Parathyroid adenoma (tissue), 2 donors: ENCODE results near the gene RAB39A.
A peak's percentile ranks its signal among the peaks of the same experiment; 100 is the strongest.

ENCODE experiments used
- H2AFZ ChIP-seq: fragments of 300-600 bp; sonication (generic); one replicate; pipeline ENCODE4 v1.7.0; 2017; ENCODE audit warnings: antibody characterized with exemption, mild to moderate bottlenecking
- H3K27ac ChIP-seq: fragments of 300-600 bp; sonication (generic); one replicate; pipeline ENCODE4 v1.7.0; 2017
- H3K27me3 ChIP-seq: fragments of 300-600 bp; sonication (generic); one replicate; pipeline ENCODE4 v1.7.0; 2017; ENCODE audit warnings: low read length; ENCODE audit not compliant: control insufficient read depth, insufficient read depth
- H3K36me3 ChIP-seq: fragments of 300-600 bp; sonication (generic); one replicate; pipeline ENCODE4 v1.7.0; 2017; ENCODE audit warnings: low read length; ENCODE audit not compliant: control insufficient read depth, insufficient read depth
- H3K4me1 ChIP-seq: fragments of 300-600 bp; sonication (generic); one replicate; pipeline ENCODE4 v1.7.0; 2017; ENCODE audit warnings: control low read depth
- H3K4me2 ChIP-seq: fragments of 300-600 bp; sonication (generic); one replicate; pipeline ENCODE4 v1.7.0; 2017; ENCODE audit warnings: low read length
- H3K4me3 ChIP-seq: fragments of 300-600 bp; sonication (generic); one replicate; pipeline ENCODE4 v1.7.0; 2017; ENCODE audit warnings: low read depth, low read length
- H3K79me2 ChIP-seq: fragments of 300-600 bp; sonication (generic); one replicate; pipeline ENCODE4 v1.7.0; 2017; ENCODE audit warnings: control low read depth
- H3K9ac ChIP-seq: fragments of 300-600 bp; sonication (generic); one replicate; pipeline ENCODE4 v1.7.0; 2017; ENCODE audit warnings: mild to moderate bottlenecking
- H3K9me3 ChIP-seq: fragments of 300-600 bp; sonication (generic); one replicate; pipeline ENCODE4 v1.7.0; 2017; ENCODE audit warnings: low read length; ENCODE audit not compliant: control insufficient read depth
- CTCF ChIP-seq: fragments of 300-600 bp; sonication (generic); IDR thresholded peaks from one replicate; pipeline ENCODE4 v1.7.0; 2017; ENCODE audit warnings: antibody characterized with exemption, mild to moderate bottlenecking
- donor health status: primary hyperparathyroidism.

RAB39A gene

GRCh38 chr11:107988397-107989158 lies 60.3 kb downstream of the RAB39A start:
- H3K9me3 ChIP-seq = no peaks in the 10 kb centered on the region
- no peak overlapping the region for H3K4me3 ChIP-seq
- no peak for TF ChIP-seq CTCF
- H3K27me3 ChIP-seq = no peaks in the 10 kb centered on the region
- H3K9ac ChIP-seq = no peak overlapping the region
- H3K36me3 ChIP-seq = no peaks in the 10 kb centered on the region
- H3K79me2 ChIP-seq = no peaks in the 10 kb centered on the region
- no peaks in the 10 kb centered on the region for H3K4me1 ChIP-seq
- no peak overlapping the region for H3K27ac ChIP-seq
- no peak overlapping the region for H3K4me2 ChIP-seq
- H2AFZ ChIP-seq = no peak overlapping the region

DNA sequence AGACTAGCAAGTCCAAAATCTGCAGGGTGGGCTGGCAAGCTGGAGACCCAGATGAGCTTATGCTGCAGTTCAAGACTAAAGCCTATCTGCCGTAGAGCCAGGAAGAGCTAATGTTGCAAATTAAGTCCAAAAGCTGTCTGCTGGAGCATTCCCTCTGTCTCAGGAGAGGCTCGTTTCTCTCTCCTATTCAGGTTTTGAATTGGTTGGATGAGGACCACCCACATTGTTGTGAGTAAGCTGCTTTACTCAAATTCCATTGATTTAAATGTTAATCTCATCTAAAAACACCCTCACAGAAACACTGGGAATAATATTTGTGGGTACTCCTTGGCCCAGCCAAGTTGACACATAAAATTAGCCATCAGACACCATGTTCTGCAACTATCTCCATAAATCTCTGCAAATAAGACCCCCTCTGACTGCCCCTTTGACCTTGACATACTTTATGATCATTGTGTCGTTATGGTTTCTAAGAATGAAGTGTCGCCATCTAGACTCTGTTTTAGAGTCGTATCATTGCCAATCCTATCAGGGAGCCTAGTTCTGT lies 63.7 kb downstream of the RAB39A start:
- Histone ChIP-seq H3K9me3 (no peaks in the 10 kb centered on the region), H3K4me1 (no peaks in the 10 kb centered on the region), H2AFZ (no peak overlapping the region), H3K9ac (no peak overlapping the region), H3K4me3 (no peak overlapping the region), H3K79me2 (no peaks in the 10 kb centered on the region), H3K27me3 (no peaks in the 10 kb centered on the region), H3K36me3 (no peaks in the 10 kb centered on the region), H3K4me2 (no peak overlapping the region), H3K27ac (no peak overlapping the region)
- no peak for TF ChIP-seq CTCF

- Histone ChIP-seq H3K4me3 (no peak overlapping the region), H3K79me2 (no peaks in the 10 kb centered on the region), H3K4me1 (no peaks in the 10 kb centered on the region), H2AFZ (peak overlapping the region; percentile 28), H3K27ac (no peak overlapping the region), H3K4me2 (no peak overlapping the region), H3K27me3 (no peaks in the 10 kb centered on the region), H3K36me3 (no peaks in the 10 kb centered on the region), H3K9ac (no peak overlapping the region), H3K9me3 (no peaks in the 10 kb centered on the region)
- no peak for TF ChIP-seq CTCF
Measured at GRCh38 chr11:107996006-107996776, 67.9 kb downstream of the RAB39A start.

GRCh38 chr11:107998761-107999160 lies 70.5 kb downstream of the RAB39A start:
- Histone ChIP-seq H3K4me3 (no peak overlapping the region), H3K4me1 (no peaks in the 10 kb centered on the region), H3K27ac (no peak overlapping the region), H3K4me2 (no peak overlapping the region), H3K79me2 (no peaks in the 10 kb centered on the region), H3K9me3 (no peaks in the 10 kb centered on the region), H3K9ac (no peak overlapping the region), H3K36me3 (no peaks in the 10 kb centered on the region), H2AFZ (no peak overlapping the region), H3K27me3 (no peaks in the 10 kb centered on the region)
- TF ChIP-seq CTCF = no peak
